NOMO-1 (cell line): ENCODE measurements around the gene VDAC1.
A peak's percentile ranks its signal among the peaks of the same experiment; 100 is the strongest.

Source experiments
- DNase-seq, 2 experiments: peaks; one replicate each; lab custom pipeline; 2025; ENCODE audit not compliant: unreplicated experiment in 2 of 2; lab: John Stamatoyannopoulos, UW

Gene VDAC1

DNA sequence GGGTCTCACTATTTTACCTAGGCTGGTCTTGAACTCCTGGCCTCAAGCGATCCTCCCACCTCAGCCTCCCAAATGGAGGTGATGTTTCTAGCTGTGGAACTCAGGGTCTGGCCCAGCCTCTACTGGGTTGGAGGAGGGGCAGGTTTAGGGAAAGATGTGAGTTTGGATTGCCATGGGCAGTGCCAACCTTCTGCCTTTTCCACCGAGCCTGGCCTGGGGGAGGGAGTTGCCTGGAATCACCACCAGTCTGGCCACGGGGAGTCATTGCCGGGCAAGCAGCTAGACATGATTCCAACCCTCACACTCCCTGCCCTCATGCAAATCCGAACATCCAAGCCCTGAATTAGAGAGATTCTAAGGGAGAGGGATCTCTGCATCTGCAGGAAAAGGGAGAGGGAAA lies 21.0 kb upstream of the VDAC1 start:
- DNase-seq: no peak

DNA sequence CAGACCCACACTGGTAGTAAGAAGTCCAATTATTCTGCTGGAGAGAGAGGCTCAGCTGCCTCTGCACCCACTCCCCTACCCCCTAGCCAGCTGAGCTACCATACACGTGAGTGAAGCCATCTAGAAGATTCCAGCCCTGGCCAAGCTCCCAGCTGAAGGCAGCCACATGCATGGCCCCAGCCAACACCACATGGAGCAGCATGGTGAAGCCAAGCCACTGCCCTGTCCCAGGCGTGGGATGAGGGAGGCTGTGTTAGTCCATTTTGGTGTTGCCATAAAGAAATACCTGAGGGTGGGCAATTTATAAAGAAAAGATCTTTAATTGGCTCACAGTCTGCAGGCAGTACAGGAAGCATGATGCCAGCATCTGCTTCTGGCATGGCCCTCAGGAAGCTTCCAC lies 20.0 kb upstream of the VDAC1 start:
- DNase-seq: no peak

DNA sequence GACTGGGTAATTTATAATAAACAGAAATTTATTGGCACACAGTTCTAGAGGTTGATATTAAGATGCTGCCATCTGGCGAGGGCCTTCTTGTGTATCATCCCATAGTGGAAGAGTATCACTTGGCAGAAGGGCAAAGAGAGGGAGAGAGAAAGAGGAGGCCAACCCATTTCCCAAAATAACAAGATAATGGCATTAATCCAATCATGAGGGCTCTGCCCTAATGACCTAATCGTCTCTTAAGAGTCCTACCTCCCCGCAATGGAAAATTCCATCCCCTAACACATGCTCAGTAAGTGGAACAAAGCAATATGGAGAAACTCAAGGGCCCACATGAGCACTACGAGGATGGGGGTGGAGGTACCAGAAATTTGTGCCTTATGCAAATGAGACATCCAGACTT lies 17.6 kb upstream of the VDAC1 start:
- DNase-seq: no peak

GRCh38 chr5:134020188-134020587 lies 15.4 kb upstream of the VDAC1 start:
- DNase-seq: no peak

- no peak for DNase-seq
Observed at GRCh38 chr5:134019636-134020035, 14.9 kb upstream of the VDAC1 start.

GRCh38 chr5:134018986-134019316 lies 14.2 kb upstream of the VDAC1 start:
- DNase-seq: no peak

GRCh38 chr5:134018154-134018985 lies 13.6 kb upstream of the VDAC1 start:
- no peak for DNase-seq

DNA sequence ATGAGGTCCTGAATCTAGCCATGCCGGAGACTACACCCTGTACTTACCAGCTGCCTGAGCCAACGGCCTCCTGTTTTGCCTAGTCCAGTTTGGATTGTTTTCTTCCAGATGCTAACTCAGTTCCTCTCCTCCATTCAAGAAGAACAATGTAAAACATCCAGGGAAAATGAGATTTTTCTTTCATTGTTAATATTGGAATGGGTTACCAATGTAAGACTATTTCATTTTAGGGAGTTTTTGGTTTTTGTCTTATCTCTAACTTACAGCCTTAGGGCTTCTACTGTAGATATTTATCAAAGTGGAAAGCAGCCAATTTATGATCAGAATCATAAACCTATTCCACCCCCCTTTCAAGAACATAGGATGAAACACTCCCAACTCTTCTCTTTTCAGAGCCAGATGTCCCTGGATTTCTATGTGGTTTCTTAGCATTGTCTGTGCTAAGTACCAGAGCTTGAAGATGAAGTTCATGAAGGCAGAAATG lies 3.5 kb upstream of the VDAC1 start:
- no peak for DNase-seq

- DNase-seq: no peak
Observed at GRCh38 chr5:134007581-134008265, 2.9 kb upstream of the VDAC1 start.

DNA sequence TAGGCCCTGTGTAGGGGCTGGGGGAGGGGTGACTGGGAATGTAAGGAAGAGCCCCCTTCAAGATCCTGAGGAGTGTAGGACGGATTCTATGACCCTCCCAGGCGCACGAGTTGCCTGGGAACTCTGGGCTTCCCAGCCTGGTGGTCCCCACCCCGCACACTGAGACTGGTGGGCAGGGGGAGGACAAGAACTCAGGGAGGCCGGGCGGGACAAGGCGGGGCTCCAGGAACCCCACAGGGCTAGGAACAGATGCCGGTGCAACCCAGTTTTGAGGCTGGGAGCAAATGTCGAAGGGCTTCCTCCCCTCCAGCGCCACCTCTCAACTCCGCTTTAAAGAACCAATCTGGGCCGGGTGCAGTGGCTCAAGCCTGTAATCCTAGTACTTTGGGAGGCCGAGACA lies 1.3 kb upstream of the VDAC1 start:
- DNase-seq: no peak

DNA sequence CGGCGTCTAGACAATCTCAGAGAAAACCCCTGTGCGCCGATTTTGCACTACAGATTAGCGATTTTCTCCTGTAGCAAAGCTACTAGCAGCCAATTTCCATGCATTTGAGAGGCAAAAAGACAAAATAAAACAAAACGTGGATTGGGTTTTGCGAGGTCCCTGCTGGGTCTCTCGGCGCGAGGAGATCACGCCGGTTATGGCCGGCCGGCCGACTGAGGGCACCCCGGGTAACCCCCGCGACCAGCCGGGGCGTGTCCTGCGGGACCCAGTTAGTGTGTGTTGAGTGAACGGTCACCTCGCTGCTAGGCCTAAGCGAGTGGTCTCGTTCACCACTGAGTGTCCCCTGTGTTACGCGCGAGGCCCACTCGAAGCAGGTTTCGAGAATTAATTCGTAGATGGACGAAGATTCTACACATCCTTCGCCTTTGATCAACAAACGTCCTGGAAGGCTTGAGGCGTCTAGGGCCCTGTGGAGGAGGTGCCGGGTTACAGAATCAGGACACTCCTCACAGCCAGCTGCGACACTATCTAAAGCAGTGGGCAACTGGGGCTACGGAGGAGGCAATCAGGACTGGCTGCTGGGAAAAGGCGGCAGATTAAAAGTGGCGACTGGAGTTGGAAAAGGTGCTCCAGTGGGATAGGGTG lies 764 bp upstream of the VDAC1 start:
- no peak for DNase-seq

GRCh38 chr5:134003817-134004625 lies 754 bp downstream of the VDAC1 start:
- DNase-seq: peak; percentile 31 to 41

GRCh38 chr5:134003064-134003816 lies 1.5 kb downstream of the VDAC1 start:
- DNase-seq: no peak

GRCh38 chr5:134001938-134002731 lies 2.6 kb downstream of the VDAC1 start:
- no peak for DNase-seq

DNA sequence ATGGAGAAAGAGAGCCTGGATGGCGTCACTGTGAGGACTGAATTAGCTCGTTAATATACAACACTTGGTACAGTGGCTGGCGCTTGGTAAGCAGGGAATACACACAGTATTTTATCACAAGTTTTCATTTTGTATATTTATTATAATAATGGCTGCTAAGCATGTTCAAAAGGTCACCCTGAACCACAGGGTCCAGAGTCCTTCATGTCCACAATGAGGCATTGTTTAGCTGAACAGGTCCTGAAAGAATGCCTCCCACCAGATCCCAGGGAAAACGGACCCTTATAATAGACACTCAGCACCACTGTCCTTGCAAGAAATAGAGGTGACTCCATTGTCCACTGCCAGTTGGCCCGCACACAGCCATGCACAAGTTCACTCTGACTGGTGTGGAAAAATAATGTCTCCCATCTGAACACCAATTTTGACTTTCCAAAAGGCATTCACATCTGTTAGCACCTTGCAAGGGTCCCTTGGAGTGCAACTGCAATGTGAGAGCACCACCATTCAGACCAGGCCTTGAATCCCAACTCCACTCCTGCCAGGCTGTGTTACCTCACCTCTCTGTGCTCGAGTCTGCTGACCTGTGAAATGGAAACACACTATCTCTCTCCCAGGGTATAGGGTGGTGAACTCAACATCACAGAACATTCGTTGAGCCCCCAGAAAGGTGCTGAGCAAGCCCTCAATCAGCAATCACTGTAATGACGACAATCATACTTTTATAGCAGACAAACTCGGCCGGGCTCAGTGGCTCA lies 3.9 kb downstream of the VDAC1 start:
- DNase-seq: no peak

GRCh38 chr5:134000091-134000511 lies 4.7 kb downstream of the VDAC1 start:
- no peak for DNase-seq

DNA sequence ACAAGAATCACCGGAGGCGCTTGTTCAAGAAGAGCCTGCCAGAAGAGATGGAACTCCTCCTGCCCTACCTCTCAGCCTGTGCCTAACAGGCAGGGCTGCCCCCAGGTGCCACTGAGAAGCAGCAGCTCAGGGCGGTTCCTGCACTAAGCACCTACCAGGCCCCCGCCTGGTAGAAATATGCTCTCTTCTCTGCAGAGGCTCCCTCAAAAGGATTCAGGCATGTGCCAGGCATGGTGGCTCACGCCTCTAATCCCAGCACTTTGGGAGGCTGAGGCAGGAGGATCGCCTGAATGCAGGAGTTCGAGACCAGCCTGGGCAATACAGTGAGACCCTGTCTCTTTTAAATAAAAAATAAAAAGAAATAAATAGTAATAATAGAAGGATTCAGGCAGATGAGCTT lies 6.0 kb downstream of the VDAC1 start:
- no peak for DNase-seq

- no peak for DNase-seq
Observed at GRCh38 chr5:133998042-133998441, 6.7 kb downstream of the VDAC1 start.
